GM12878 (cell line): ENCODE measurements around the gene AK5. TPM values are rescaled to one million over a fixed set of nuclear protein-coding genes. Genes with fewer than 3 reads are reported as not detected.

Experiments
- ATAC-seq: fragments of 200-7000 bp; cut with Tn5 transposase; 3 replicates; pipeline ENCODE4 v1.9.1; 2020; ENCODE audit warnings: mild to moderate bottlenecking, moderate library complexity
- BruUV-seq: library from RNA; stranded (reverse); fragments of 400-500 nt; replicated peaks from 2 replicates; lab custom pipeline; 2021; lab: Mats Ljungman, UMichigan
- CTCF ChIA-PET: fragments of 300-600 bp; sonication (Branson Sonifier 250); formaldehyde crosslinking; extraction: SDS; loops from one replicate; lab custom pipeline; 2021; ENCODE audit warnings: inconsistent platforms; lab: Yijun Ruan, JAX
- POLR2A ChIA-PET: fragments of 350-600 bp; formaldehyde crosslinking; extraction: SDS; loops from one replicate; lab custom pipeline; 2021; ENCODE audit warnings: inconsistent platforms; lab: Charles Lee
- RAD21 ChIA-PET: fragments of 300-600 bp; sonication (Branson Sonifier 250); formaldehyde crosslinking; loops from one replicate; lab custom pipeline; 2023; ENCODE audit warnings: antibody characterized with exemption; ENCODE audit not compliant: unreplicated experiment; lab: Charles Lee
- SMC1A ChIA-PET: fragments of 300-600 bp; sonication (Branson Sonifier 250); formaldehyde crosslinking; loops from one replicate; lab custom pipeline; 2023; ENCODE audit not compliant: unreplicated experiment, uncharacterized antibody; lab: Charles Lee
- DNase-seq: peaks from one replicate; pipeline ENCODE4 v3.0.0-alpha.2; 2011; ENCODE audit warnings: low read depth, low spot score
- FAIRE-seq: peaks from 3 replicates; lab custom pipeline; 2011; peaks lifted over from hg19 to GRCh38; lab: Jason Lieb, UNC
- H2AFZ ChIP-seq: 2 replicates; pipeline ENCODE4 v1.6.0; 2011; ENCODE audit warnings: low read depth, low read length, control low read depth; ENCODE audit not compliant: control insufficient read depth
- H3K27ac ChIP-seq: 2 replicates; pipeline ENCODE4 v1.5.1; 2011; ENCODE audit warnings: control low read depth; ENCODE audit not compliant: control insufficient read depth, insufficient read depth
- H3K27me3 ChIP-seq, 2 experiments: replicated peaks in 1 of 2; 2 replicates each; pipeline versions ENCODE4 v1.6.0 to v1.6.1; 2011; ENCODE audit warnings: low read length in 1 of 2; ENCODE audit not compliant: control insufficient read depth in 2 of 2, insufficient read depth in 2 of 2
- H3K36me3 ChIP-seq, 2 experiments: 2 replicates each; pipeline ENCODE4 v1.5.1; 2011; ENCODE audit warnings: low read length in 1 of 2; ENCODE audit not compliant: control insufficient read depth in 2 of 2, insufficient read depth in 2 of 2
- H3K4me1 ChIP-seq: 2 replicates; pipeline ENCODE4 v1.6.1; 2011; ENCODE audit warnings: mild to moderate bottlenecking, low read length, moderate library complexity, mixed read lengths; ENCODE audit not compliant: control insufficient read depth, insufficient read depth
- H3K4me2 ChIP-seq: 2 replicates; pipeline ENCODE4 v1.6.0; 2011; ENCODE audit warnings: control low read depth; ENCODE audit not compliant: control insufficient read depth, insufficient read depth
- H3K4me3 ChIP-seq: fragments of 200-600 bp; sonication (generic); 2 replicates; pipeline ENCODE4 v1.5.1; 2016
- H3K79me2 ChIP-seq: 2 replicates; pipeline ENCODE4 v1.6.0; 2011; ENCODE audit warnings: low read length; ENCODE audit not compliant: control insufficient read depth, insufficient read depth
- H3K9ac ChIP-seq: 2 replicates; pipeline ENCODE4 v1.8.0; 2011; ENCODE audit warnings: low read length, control low read depth, mixed read lengths; ENCODE audit not compliant: control insufficient read depth, insufficient read depth
- H3K9me3 ChIP-seq: replicated peaks from 3 replicates; pipeline ENCODE4 v1.5.1; 2011; ENCODE audit warnings: mild to moderate bottlenecking, low read length; ENCODE audit not compliant: control insufficient read depth, insufficient read depth
- H4K20me1 ChIP-seq: 2 replicates; pipeline ENCODE4 v1.6.0; 2011; ENCODE audit not compliant: control insufficient read depth, insufficient read depth
- CBFB ChIP-seq: IDR thresholded peaks from 2 replicates; pipeline ENCODE4 v1.6.1; 2016; ENCODE audit warnings: antibody characterized with exemption, low read depth
- DPF2 ChIP-seq: fragments of 450-650 bp; IDR thresholded peaks from 2 replicates; pipeline ENCODE4 v1.6.1; 2017; ENCODE audit warnings: mild to moderate bottlenecking
- E2F4 ChIP-seq: IDR thresholded peaks from 2 replicates; pipeline ENCODE4 v1.6.1; 2012; ENCODE audit warnings: low read depth, low read length, improper control_type of control experiment
- ETV6 ChIP-seq, 2 experiments: fragments of 450-650 bp in 1 of 2; IDR thresholded peaks in 1 of 2; conservative IDR thresholded peaks in 1 of 2; 2 replicates each; pipeline ENCODE4 v1.6.1; 2014; ENCODE audit warnings: antibody characterized with exemption in 1 of 2, borderline replicate concordance in 1 of 2, low read depth in 1 of 2, mild to moderate bottlenecking in 1 of 2, moderate library complexity in 1 of 2
- FOS ChIP-seq: IDR thresholded peaks from 3 replicates; pipeline ENCODE4 v1.6.1; 2011; ENCODE audit warnings: borderline replicate concordance; ENCODE audit not compliant: insufficient read length; ENCODE audit errors: extremely low read depth
- HDAC6 ChIP-seq: fragments of 200-600 bp; sonication (generic); IDR thresholded peaks from one replicate; pipeline ENCODE4 v1.8.0; 2017; ENCODE audit warnings: antibody characterized with exemption; ENCODE audit not compliant: unreplicated experiment
- IKZF2 ChIP-seq, 2 experiments: fragments of 450-650 bp; IDR thresholded peaks; 2 replicates each; pipeline ENCODE4 v1.6.1; 2017; ENCODE audit warnings: mild to moderate bottlenecking in 2 of 2, moderate library complexity in 2 of 2
- MYB ChIP-seq: fragments of 150-350 bp; IDR thresholded peaks from 2 replicates; pipeline ENCODE4 v1.6.1; 2014; ENCODE audit warnings: mild to moderate bottlenecking, low read depth, low read length, borderline replicate concordance
- PAX8 ChIP-seq: fragments of 450-650 bp; IDR thresholded peaks from 2 replicates; pipeline ENCODE4 v1.6.1; 2017; ENCODE audit warnings: mild to moderate bottlenecking, moderate library complexity
- SREBF2 ChIP-seq: IDR thresholded peaks from 2 replicates; pipeline ENCODE4 v1.6.1; 2012; ENCODE audit warnings: mild to moderate bottlenecking, low read length
- STAT3 ChIP-seq: IDR thresholded peaks from 2 replicates; pipeline ENCODE4 v1.6.1; 2011; ENCODE audit warnings: low read depth, low read length, improper control_type of control experiment
- TCF3 ChIP-seq: IDR thresholded peaks from 2 replicates; pipeline ENCODE4 v1.6.1; 2012; ENCODE audit warnings: low read depth, mild to moderate bottlenecking, low read length, borderline replicate concordance; ENCODE audit not compliant: insufficient read depth
- WGBS: methylation state at CpG from one replicate; pipeline ENCODE4 v1.1.6; 2016; ENCODE audit warnings: low lambda C conversion rate; ENCODE audit not compliant: insufficient replicate concordance, insufficient coverage; ENCODE audit errors: missing lambda C conversion rate; 5-methylcytosine and 5-hydroxymethylcytosine counted together
- in situ Hi-C: fragments of 300-500 bp; cut with MboI; formaldehyde crosslinking; loops from 9 replicates; pipeline ENCODE4 v1.14.3; 2018; ENCODE audit warnings: mixed read lengths
- intact Hi-C: fragments of 100-400 bp; cut with micrococcal nuclease; formaldehyde crosslinking; loops from one replicate; pipeline ENCODE4 v1.14.2; 2022; ENCODE audit not compliant: unreplicated experiment
- polyA plus RNA-seq, 11 experiments: library from polyadenylated mRNA; depleted of rRNA in 4 of 11; unstranded in 6 of 11; stranded (reverse) in 5 of 11; fragments of >200 nt; fragmentation: Nextera tagmentation in 4 of 11; fragmentation: Illumina TruSeq in 1 of 11; extraction: Ambion mirVana in 4 of 11; extraction: Trizol in 1 of 11; gene quantifications; 1 replicate in 1 of 11; 2 replicates in 10 of 11; pipeline versions ENCODE4 v1.2.1 to v1.2.3, GENCODE V29; 2011 to 2016; ENCODE audit warnings: inconsistent platforms in 2 of 11, missing spikeins in 2 of 11, low read depth in 1 of 11
- total RNA-seq, 4 experiments: library from RNA; depleted of rRNA in 3 of 4; stranded (reverse); fragments of >200 nt in 3 of 4; fragmentation: Illumina TruSeq in 1 of 4; extraction: Trizol in 1 of 4; gene quantifications; 2 replicates each; pipeline versions ENCODE4 v1.2.1 to v1.2.3, GENCODE V29; 2013 to 2021

The AK5 gene
- total and polyA plus RNA-seq, 10 of the 15 experiments (the other 5 are each of a cell fraction or from before 2014, with no cell fraction given) = 0.08 to 0.33 TPM; not detected in 8

DNA sequence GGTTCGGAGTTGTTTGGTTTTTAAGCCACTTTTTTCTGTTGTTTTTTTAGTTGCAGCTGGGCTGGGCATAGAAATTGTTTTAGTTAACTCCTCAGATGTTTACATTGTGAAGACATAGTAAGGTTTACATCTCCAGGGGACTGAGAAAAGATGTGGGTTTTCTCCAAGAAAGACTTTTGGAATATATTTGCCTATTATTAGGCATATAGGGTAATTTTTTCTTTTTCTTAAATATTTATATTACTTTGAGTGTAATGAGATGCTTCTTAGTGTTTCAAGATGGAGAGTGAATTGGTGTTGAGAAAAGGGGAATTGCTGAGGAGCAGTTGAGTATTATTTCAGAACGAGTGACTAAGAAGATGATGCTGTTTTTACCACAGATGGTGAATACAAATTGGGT, 36.0 kb upstream of the AK5 start:
- H3K27ac ChIP-seq = no peak overlapping the region
- no peaks in the 10 kb centered on the region for H3K27me3 ChIP-seq
- BruUV-seq = no TSS peak
- H2AFZ ChIP-seq = no peak overlapping the region
- ATAC-seq (no peak), FAIRE-seq (no peak), DNase-seq (no peak)
- WGBS = 46% methylated on average over 2 of the region's 2 CpGs
- H3K9me3 ChIP-seq = no peaks in the 10 kb centered on the region; the same call in 1 of the 3 replicates
- ChIA-PET RAD21 (no interaction called here), POLR2A (no interaction called here), SMC1A (no interaction called here), CTCF (no interaction called here)
- no peaks in the 10 kb centered on the region for H3K79me2 ChIP-seq
- no peaks in the 10 kb centered on the region for H4K20me1 ChIP-seq
- intact Hi-C loops (no loop called here), in situ Hi-C loops (no loop called here)
- H3K9ac ChIP-seq = no peak overlapping the region
- no peaks in the 10 kb centered on the region for H3K4me1 ChIP-seq
- H3K4me3 ChIP-seq = no peak overlapping the region
- H3K36me3 ChIP-seq = no peaks in the 10 kb centered on the region
- no peak overlapping the region for H3K4me2 ChIP-seq
- no peak for TF ChIP-seq PAX8
- TF ChIP-seq IKZF2 (IDR thresholded peaks at IDR 0.05) = no peak
- no peak for TF ChIP-seq SREBF2
- TF ChIP-seq E2F4 = no peak
- TF ChIP-seq TCF3 = no peak
- no peak for TF ChIP-seq FOS
- TF ChIP-seq STAT3 = no peak
- TF ChIP-seq ETV6 (conservative IDR thresholded peaks at IDR 0.05 in 1 of 2, IDR thresholded peaks at IDR 0.05 in 1 of 2; ENCODE audit: borderline replicate concordance in 1 of 2, low read depth in 1 of 2) = no peak
- TF ChIP-seq MYB = no peak
- no peak for TF ChIP-seq HDAC6
- TF ChIP-seq DPF2 = no peak
- no peak for TF ChIP-seq CBFB
